CD4-positive, CD25-positive, alpha-beta regulatory T cell (primary cell): ENCODE results near the gene ANXA7. TPM values are rescaled to one million over a fixed set of nuclear protein-coding genes. Genes with fewer than 3 reads are reported as not detected.
A peak's percentile ranks its signal among the peaks of the same experiment; 100 is the strongest.

Experiments used
- ATAC-seq, 2 donors: fragments of 150-1000 bp; cut with Tn5 transposase; one replicate each; pipeline ENCODE4 v1.10.0; 2021; ENCODE audit warnings: low read depth in 2 of 2, moderate number of reproducible peaks in 2 of 2, moderate library complexity in 1 of 2
- DNase-seq, 3 donors: peaks; one replicate each; pipeline versions ENCODE4 v3.0.0 to v3.0.0-alpha.2; 2012 to 2022; ENCODE audit warnings: mixed read lengths in 1 of 3
- H3K27ac ChIP-seq: one replicate; pipeline ENCODE4 v1.7.0; 2013; ENCODE audit warnings: mild to moderate bottlenecking, low read length; ENCODE audit not compliant: insufficient read depth, poor library complexity, severe bottlenecking
- H3K27me3 ChIP-seq: one replicate; pipeline ENCODE4 v1.7.0; 2013; ENCODE audit warnings: low read length; ENCODE audit not compliant: control insufficient read depth, insufficient read depth
- H3K36me3 ChIP-seq: one replicate; pipeline ENCODE4 v1.7.0; 2013; ENCODE audit warnings: mild to moderate bottlenecking, low read length, moderate library complexity; ENCODE audit not compliant: control insufficient read depth, insufficient read depth
- H3K4me1 ChIP-seq: 2 replicates; pipeline ENCODE4 v1.7.0; 2013; ENCODE audit warnings: mild to moderate bottlenecking, low read length; ENCODE audit not compliant: insufficient read depth, control insufficient read depth, poor library complexity, severe bottlenecking
- H3K4me3 ChIP-seq: one replicate; pipeline ENCODE4 v1.7.0; 2013; ENCODE audit warnings: low read depth, mild to moderate bottlenecking, low read length, moderate library complexity
- H3K9me3 ChIP-seq, 2 experiments: 1 replicate in 1 of 2; 2 replicates in 1 of 2; pipeline ENCODE4 v1.7.0; 2013; ENCODE audit warnings: low read length in 2 of 2, mild to moderate bottlenecking in 1 of 2, moderate library complexity in 1 of 2; ENCODE audit not compliant: control insufficient read depth in 2 of 2
- H3K27ac Mint-ChIP-seq, 3 donors: one replicate each; pipeline ENCODE4 v1.8.0; 2020 to 2022; ENCODE audit warnings: mild to moderate bottlenecking in 3 of 3, mixed read lengths in 3 of 3, moderate library complexity in 2 of 3
- H3K27me3 Mint-ChIP-seq: one replicate; pipeline ENCODE4 v1.8.0; 2022; ENCODE audit warnings: mild to moderate bottlenecking, mixed read lengths
- H3K36me3 Mint-ChIP-seq: one replicate; pipeline ENCODE4 v1.8.0; 2020; ENCODE audit warnings: mixed read lengths
- H3K4me1 Mint-ChIP-seq, 4 donors: one replicate each; pipeline ENCODE4 v1.8.0; 2020 to 2022; ENCODE audit warnings: mixed read lengths in 4 of 4, mild to moderate bottlenecking in 1 of 4
- H3K4me3 Mint-ChIP-seq, 4 donors: one replicate each; pipeline ENCODE4 v1.8.0; 2020 to 2022; ENCODE audit warnings: mild to moderate bottlenecking in 4 of 4, mixed read lengths in 4 of 4, moderate library complexity in 3 of 4
- H3K9me3 Mint-ChIP-seq, 7 donors: one replicate each; pipeline ENCODE4 v1.8.0; 2020 to 2022; ENCODE audit warnings: mixed read lengths in 7 of 7, mild to moderate bottlenecking in 3 of 7, moderate library complexity in 2 of 7
- polyA plus RNA-seq, 4 donors: library from polyadenylated mRNA; unstranded; fragments of 300-500 nt; fragmentation: Illumina TruSeq; gene quantifications; one replicate each; pipeline ENCODE4 v1.2.3, GENCODE V29; 2021
- total RNA-seq: library from RNA; stranded (reverse); gene quantifications from one replicate; pipeline ENCODE4 v1.2.3, GENCODE V29; 2022

The ANXA7 gene
- total and polyA plus RNA-seq, 5 donors from 2014 or later, result 108 to 325 (median 238) TPM

DNA sequence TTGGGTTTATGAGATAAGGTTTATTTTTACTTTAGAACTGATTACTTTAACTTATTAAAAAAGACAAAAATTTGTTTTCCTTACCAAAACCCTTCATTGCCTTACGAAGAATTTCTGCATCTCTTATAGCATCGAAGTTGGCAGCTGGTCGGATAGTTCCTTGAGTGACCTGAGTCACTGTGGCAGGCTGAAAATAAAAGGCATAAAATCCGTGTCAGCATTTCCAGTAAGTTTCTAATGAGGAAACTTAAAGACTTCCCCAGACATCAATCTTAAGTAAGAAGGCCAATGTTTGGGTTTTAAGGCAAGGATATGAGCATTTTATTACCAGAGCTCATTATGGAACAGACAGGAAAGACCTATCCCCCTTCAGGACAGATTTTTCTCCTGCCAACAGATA, 25.6 kb downstream of the ANXA7 start:
- Histone ChIP-seq H3K9me3 (no peaks in the 10 kb centered on the region), H3K4me3 (no peak overlapping the region), H3K4me1 (no peaks in the 10 kb centered on the region), H3K36me3 (peaks cover 73% of the 10 kb centered on the region), H3K27me3 (no peaks in the 10 kb centered on the region), H3K27ac (no peak overlapping the region)
- Mint-ChIP-seq H3K27me3 (no peaks in the 10 kb centered on the region), H3K4me1 (peaks cover 0 to 14% (median 6%) of the 10 kb centered on the region in 4 donors), H3K4me3 (no peak overlapping the region), H3K27ac (no peak overlapping the region), H3K36me3 (peaks cover 34% of the 10 kb centered on the region), H3K9me3 (no peaks in the 10 kb centered on the region)
- ATAC-seq (no peak), DNase-seq (no peak)

DNA sequence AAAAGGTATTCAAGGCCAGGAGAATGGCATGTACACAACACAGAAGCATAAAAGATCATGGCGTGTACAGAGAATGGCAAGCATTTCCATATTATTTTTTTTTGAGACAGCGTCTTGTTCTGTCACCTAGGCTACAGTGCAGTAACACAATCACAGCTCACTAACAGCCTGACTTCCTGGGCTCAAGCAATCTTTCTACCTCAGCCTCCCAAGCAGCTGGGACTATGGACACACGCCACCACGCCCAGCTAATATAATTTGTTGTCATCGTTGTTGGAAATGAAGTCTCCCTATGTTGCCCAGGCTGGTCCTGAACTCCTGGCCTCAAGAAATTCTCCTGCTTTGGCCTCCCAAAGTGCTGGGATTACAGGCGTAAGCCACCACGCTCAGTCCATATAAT, 27.3 kb downstream of the ANXA7 start:
- Histone ChIP-seq H3K27ac (no peak overlapping the region), H3K36me3 (peaks cover 89% of the 10 kb centered on the region), H3K27me3 (no peaks in the 10 kb centered on the region), H3K4me1 (no peaks in the 10 kb centered on the region), H3K4me3 (no peak overlapping the region), H3K9me3 (no peaks in the 10 kb centered on the region)
- Mint-ChIP-seq H3K27me3 (no peaks in the 10 kb centered on the region), H3K4me1 (peaks cover 0 to 8% (median 2%) of the 10 kb centered on the region in 4 donors), H3K9me3 (no peaks in the 10 kb centered on the region), H3K27ac (no peak overlapping the region), H3K36me3 (peaks cover 34% of the 10 kb centered on the region), H3K4me3 (no peak overlapping the region)
- DNase-seq (no peak), ATAC-seq (no peak)

DNA sequence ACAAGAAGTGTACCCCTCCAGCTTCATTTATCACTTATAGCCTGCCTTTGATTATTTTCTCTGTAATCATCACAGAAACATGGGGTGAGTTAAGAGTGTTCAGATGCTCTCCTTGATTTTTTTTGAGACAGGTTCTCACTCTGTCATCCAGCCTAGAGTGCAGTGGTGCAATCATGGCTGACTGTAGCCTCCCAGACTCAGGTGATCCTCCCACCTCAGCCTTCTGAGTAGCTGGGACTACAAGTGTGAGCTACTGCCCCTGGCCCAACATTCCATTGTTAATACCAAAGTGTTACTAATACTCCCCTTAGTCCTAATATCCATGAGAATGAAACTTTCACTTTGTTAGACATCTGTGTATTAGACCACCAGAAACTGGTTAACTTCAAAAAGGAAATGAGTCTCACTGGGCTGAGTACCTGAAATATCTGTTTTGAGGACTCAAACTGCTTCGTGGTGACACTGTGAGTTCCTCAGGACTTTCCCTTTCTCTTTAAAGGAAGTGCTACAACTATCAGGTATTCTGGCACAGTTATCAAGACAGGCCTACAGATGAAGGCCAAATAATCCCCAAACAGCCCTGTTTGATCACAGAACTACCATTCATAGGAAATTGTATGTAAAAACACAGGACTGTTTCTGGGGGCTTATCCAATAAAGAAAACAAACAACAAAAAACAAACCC, 34.7 kb downstream of the ANXA7 start:
- H3K27me3 Mint-ChIP-seq, result no peaks in the 10 kb centered on the region
- H3K9me3 ChIP-seq, result no peaks in the 10 kb centered on the region
- peaks cover 54% of the 10 kb centered on the region for H3K36me3 Mint-ChIP-seq
- peaks cover 3 to 4% (median 4%) of the 10 kb centered on the region in 4 donors for H3K4me1 Mint-ChIP-seq
- no peak overlapping the region for H3K4me3 ChIP-seq
- peak overlapping the region in 1 of 3 donors; percentile 39 for H3K27ac Mint-ChIP-seq
- DNase-seq (peak in 1 of 3 donors; percentile 41), ATAC-seq (no peak)
- no peaks in the 10 kb centered on the region for H3K4me1 ChIP-seq
- peaks cover 90% of the 10 kb centered on the region for H3K36me3 ChIP-seq
- no peak overlapping the region for H3K4me3 Mint-ChIP-seq
- no peaks in the 10 kb centered on the region for H3K9me3 Mint-ChIP-seq
- no peak overlapping the region for H3K27ac ChIP-seq
- H3K27me3 ChIP-seq, result no peaks in the 10 kb centered on the region

DNA sequence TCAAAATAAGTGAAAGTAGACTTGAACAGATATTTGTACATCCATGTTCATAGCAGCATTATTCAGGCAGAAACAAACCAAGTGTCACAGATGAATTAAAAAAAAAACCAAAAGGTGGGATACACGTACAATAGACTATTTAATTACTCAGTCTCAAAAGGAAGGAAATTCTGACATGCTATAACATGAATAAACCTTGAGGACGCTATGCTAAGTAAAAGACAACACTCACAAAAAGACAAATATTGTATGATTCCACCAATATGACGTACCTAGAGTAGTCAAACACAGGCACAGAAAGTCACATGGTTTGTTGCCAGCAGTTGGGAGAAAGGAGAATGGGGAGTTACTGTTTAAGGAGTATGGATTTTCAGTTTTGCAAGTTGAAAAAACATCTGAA, 37.2 kb downstream of the ANXA7 start:
- no peak overlapping the region for H3K27ac Mint-ChIP-seq
- peaks cover 5 to 6% (median 6%) of the 10 kb centered on the region in 4 donors for H3K4me1 Mint-ChIP-seq
- peaks cover 47% of the 10 kb centered on the region for H3K36me3 Mint-ChIP-seq
- Histone ChIP-seq H3K27me3 (no peaks in the 10 kb centered on the region), H3K27ac (no peak overlapping the region), H3K36me3 (peaks cover 74% of the 10 kb centered on the region), H3K4me1 (no peaks in the 10 kb centered on the region), H3K9me3 (no peaks in the 10 kb centered on the region), H3K4me3 (no peak overlapping the region)
- ATAC-seq, result no peak
- no peak for DNase-seq
- no peaks in the 10 kb centered on the region for H3K9me3 Mint-ChIP-seq
- no peak overlapping the region for H3K4me3 Mint-ChIP-seq
- no peaks in the 10 kb centered on the region for H3K27me3 Mint-ChIP-seq

DNA sequence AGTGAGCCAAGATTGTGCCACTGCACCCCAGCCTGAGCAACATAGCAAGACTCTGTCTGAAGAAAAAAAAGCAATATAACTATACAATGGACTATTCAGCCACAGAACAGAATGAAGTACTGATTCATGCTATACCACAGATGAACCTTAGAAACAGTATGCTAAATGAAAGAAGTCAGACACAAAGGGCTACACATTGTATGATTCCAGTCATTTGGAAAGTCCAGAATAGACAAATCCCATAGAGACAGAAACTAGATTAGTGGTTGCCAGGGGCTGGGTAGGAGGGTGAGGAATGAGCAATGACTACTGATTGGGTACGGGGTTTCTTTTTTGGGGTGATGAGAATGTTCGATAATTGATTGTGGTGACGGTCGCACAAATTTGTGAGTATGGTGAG, 45.6 kb downstream of the ANXA7 start:
- Histone ChIP-seq H3K36me3 (peaks cover 27% of the 10 kb centered on the region), H3K27ac (no peak overlapping the region), H3K4me3 (no peak overlapping the region), H3K4me1 (peaks cover 12% of the 10 kb centered on the region), H3K27me3 (no peaks in the 10 kb centered on the region), H3K9me3 (no peaks in the 10 kb centered on the region)
- no peak for ATAC-seq
- peaks cover 0 to 2% (median 0%) of the 10 kb centered on the region in 7 donors for H3K9me3 Mint-ChIP-seq
- H3K27ac Mint-ChIP-seq, result no peak overlapping the region
- H3K4me3 Mint-ChIP-seq, result no peak overlapping the region
- peaks cover 47% of the 10 kb centered on the region for H3K36me3 Mint-ChIP-seq
- H3K27me3 Mint-ChIP-seq, result no peaks in the 10 kb centered on the region
- no peak for DNase-seq
- H3K4me1 Mint-ChIP-seq, result peaks cover 6 to 16% (median 12%) of the 10 kb centered on the region in 4 donors

DNA sequence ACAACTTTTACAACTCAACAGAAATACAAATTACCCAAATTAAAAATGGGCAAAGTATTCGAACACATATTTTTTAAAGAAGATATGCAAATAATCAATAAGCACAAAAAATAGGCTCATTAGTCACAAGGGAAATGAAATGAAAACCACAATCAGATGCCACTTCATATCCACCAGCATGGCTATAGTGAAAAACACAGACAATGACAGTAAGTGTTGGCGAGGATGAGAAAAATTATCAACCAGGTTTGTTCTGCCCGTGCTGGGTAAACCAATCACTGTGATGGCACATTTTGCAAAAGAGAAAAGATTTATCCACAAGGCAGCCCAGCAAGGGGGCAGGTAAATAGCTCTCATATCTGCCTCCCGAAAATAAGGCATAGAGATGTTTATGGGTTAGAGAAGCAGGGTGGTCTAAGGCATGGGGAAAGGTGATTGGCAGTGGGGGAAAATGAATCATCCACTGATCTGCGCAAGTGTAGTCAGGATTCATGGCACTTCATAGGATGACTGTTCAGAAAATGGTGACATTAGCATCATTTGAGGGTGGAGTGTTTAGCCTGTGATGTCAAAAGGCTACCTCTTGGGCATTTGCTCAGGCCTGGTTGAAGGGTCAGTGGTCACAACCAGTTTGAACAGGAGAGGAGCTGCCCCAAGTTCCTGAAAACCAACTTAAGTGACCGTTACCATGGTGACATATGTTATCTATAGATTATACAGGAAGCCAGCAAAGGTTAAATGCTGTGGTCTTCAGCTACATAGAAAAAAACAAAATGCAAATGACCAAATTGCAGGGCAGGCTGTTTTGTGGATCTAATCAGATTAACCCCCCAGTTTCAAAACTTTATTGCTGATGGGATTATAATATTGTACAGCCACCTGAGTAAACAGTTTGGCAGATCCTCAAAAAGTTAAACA, 47.2 kb downstream of the ANXA7 start:
- ATAC-seq, result peak; percentile 59 to 63
- Mint-ChIP-seq H3K27me3 (no peaks in the 10 kb centered on the region), H3K9me3 (peaks cover 0 to 2% (median 0%) of the 10 kb centered on the region in 7 donors), H3K4me1 (peaks cover 2 to 14% (median 14%) of the 10 kb centered on the region in 4 donors), H3K36me3 (peaks cover 49% of the 10 kb centered on the region), H3K27ac (peak overlapping the region; percentile 81 to 85 (median 82)), H3K4me3 (peak overlapping the region; percentile 16 to 48 (median 38))
- Histone ChIP-seq H3K4me1 (peaks cover 12% of the 10 kb centered on the region), H3K4me3 (peak overlapping the region; percentile 33), H3K9me3 (no peaks in the 10 kb centered on the region), H3K36me3 (peaks cover 23% of the 10 kb centered on the region), H3K27ac (peak overlapping the region; percentile 60), H3K27me3 (no peaks in the 10 kb centered on the region)
- DNase-seq, result peak in 2 of 3 donors; percentile 16 to 38

DNA sequence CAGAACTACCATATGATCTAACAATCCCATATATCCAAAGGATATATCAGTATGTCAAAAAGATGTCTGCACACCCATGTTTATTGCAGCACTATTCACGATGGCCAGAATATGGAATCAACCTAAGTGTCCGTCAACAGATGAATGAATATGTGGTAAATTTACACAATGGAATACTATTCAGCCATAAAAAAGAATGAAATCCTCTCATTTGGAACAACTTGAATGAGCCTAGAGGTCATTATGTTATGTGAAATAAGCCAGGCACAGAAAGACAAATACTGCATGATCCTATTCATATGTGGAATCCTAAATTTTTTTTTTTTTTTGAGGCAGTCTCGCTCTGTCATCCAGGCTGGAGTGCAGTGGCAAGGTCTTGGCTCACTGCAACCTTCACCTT, 48.9 kb downstream of the ANXA7 start:
- H3K27ac Mint-ChIP-seq, result no peak overlapping the region
- no peak overlapping the region for H3K27ac ChIP-seq
- H3K36me3 Mint-ChIP-seq, result peaks cover 40% of the 10 kb centered on the region
- H3K4me3 Mint-ChIP-seq, result peak overlapping the region in 2 of 4 donors; percentile 9 to 58
- ATAC-seq, result no peak
- no peak for DNase-seq
- no peak overlapping the region for H3K4me3 ChIP-seq
- peaks cover 12% of the 10 kb centered on the region for H3K4me1 ChIP-seq
- peaks cover 0 to 14% (median 12%) of the 10 kb centered on the region in 4 donors for H3K4me1 Mint-ChIP-seq
- peaks cover 0 to 2% (median 0%) of the 10 kb centered on the region in 7 donors for H3K9me3 Mint-ChIP-seq
- no peaks in the 10 kb centered on the region for H3K9me3 ChIP-seq
- no peaks in the 10 kb centered on the region for H3K27me3 ChIP-seq
- H3K27me3 Mint-ChIP-seq, result no peaks in the 10 kb centered on the region
- H3K36me3 ChIP-seq, result peaks cover 16% of the 10 kb centered on the region
